ENCODE data around the gene OLIG2. TPM values are rescaled to one million over a fixed set of nuclear protein-coding genes. Genes with fewer than 3 reads are reported as not detected.
A peak's percentile ranks its signal among the peaks of the same experiment; 100 is the strongest.

Gene OLIG2
- total RNA-seq, 2 experiments from 2014 or later: not detected

GRCh38 chr21:33069994-33070743, 44.4 kb downstream of the OLIG2 start, which contains the start of gene OLIG1:
Gene OLIG1 (plus strand): TSS chr21:33070141. CDS start chr21:33070247, 106 bp downstream.
- Mint-ChIP-seq H3K9me3 (ENCODE audit: low read depth) (peaks cover 3% of the 10 kb centered on the region), H3K36me3 (ENCODE audit: low read depth) (no peaks in the 10 kb centered on the region), H3K27ac (no peak within 1 kb of the TSS), H3K4me3 (peak within 1 kb of the TSS; percentile 59), H3K27me3 (peaks cover 57% of the 10 kb centered on the region), H3K4me1 (peaks cover 8% of the 10 kb centered on the region)
- ATAC-seq (peak; percentile 85), DNase-seq (peak; percentile 68)
- POLR2A ChIA-PET: no interaction called here
- intact Hi-C loops (cut with DNase I, micrococcal nuclease): loop anchor here in 1 of 2 experiments (2.0 kb wide), 1 partner anchor 41 kb away; no protein-coding TSS in a partner anchor
- CTCF ChIA-PET: no interaction called here

GRCh38 chr21:33070744-33070997, 44.9 kb downstream of the OLIG2 start:
- Mint-ChIP-seq H3K27me3 (peaks cover 55% of the 10 kb centered on the region), H3K4me3 (no peak overlapping the region), H3K4me1 (peaks cover 8% of the 10 kb centered on the region), H3K27ac (no peak overlapping the region), H3K9me3 (ENCODE audit: low read depth) (peaks cover 3% of the 10 kb centered on the region), H3K36me3 (ENCODE audit: low read depth) (no peaks in the 10 kb centered on the region)
- ChIA-PET POLR2A (no interaction called here), CTCF (no interaction called here)
- DNase-seq (no peak), ATAC-seq (no peak)
- intact Hi-C loops (cut with DNase I, micrococcal nuclease): loop anchor here in 1 of 2 experiments (2.0 kb wide), 1 partner anchor 42 kb away; no protein-coding TSS in a partner anchor

GRCh38 chr21:33070998-33071769, 45.4 kb downstream of the OLIG2 start:
- intact Hi-C loops (cut with DNase I, micrococcal nuclease): loop anchor here (1.0 to 2.0 kb wide), 2 partner anchors 42 to 47 kb away; no protein-coding TSS in a partner anchor
- H3K27me3 Mint-ChIP-seq: peaks cover 53% of the 10 kb centered on the region
- ChIA-PET POLR2A (no interaction called here), CTCF (interaction anchor here (0.6 to 1.2 kb wide), 5 partner anchors 8 to 299 kb away, joined by 3 read pairs; no protein-coding TSS in a partner anchor)
- H3K27ac Mint-ChIP-seq: no peak overlapping the region
- peaks cover 3% of the 10 kb centered on the region for H3K9me3 Mint-ChIP-seq (ENCODE audit: low read depth)
- DNase-seq (peak; percentile 47), ATAC-seq (peak; percentile 45)
- peak overlapping the region; percentile 59 for H3K4me3 Mint-ChIP-seq
- H3K4me1 Mint-ChIP-seq: peaks cover 8% of the 10 kb centered on the region
- H3K36me3 Mint-ChIP-seq (ENCODE audit: low read depth): no peaks in the 10 kb centered on the region

GRCh38 chr21:33071770-33072306, 46.1 kb downstream of the OLIG2 start:
- CTCF ChIA-PET: interaction anchor here (0.6 to 1.2 kb wide), 7 partner anchors 9 to 298 kb away, joined by 3 read pairs; partner anchors contain the start of gene OLIG2
- DNase-seq (peak; percentile 12), ATAC-seq (no peak)
- Mint-ChIP-seq H3K27ac (no peak overlapping the region), H3K27me3 (peaks cover 47% of the 10 kb centered on the region), H3K9me3 (ENCODE audit: low read depth) (peaks cover 3% of the 10 kb centered on the region), H3K36me3 (ENCODE audit: low read depth) (no peaks in the 10 kb centered on the region), H3K4me3 (peak overlapping the region; percentile 59), H3K4me1 (peaks cover 8% of the 10 kb centered on the region)
- POLR2A ChIA-PET: no interaction called here
- intact Hi-C loops (cut with DNase I, micrococcal nuclease): loop anchor here (1.0 to 2.0 kb wide), 2 partner anchors 43 to 48 kb away; no protein-coding TSS in a partner anchor

- Mint-ChIP-seq H3K36me3 (ENCODE audit: low read depth) (no peaks in the 10 kb centered on the region), H3K27ac (no peak overlapping the region), H3K4me1 (peaks cover 8% of the 10 kb centered on the region), H3K9me3 (ENCODE audit: low read depth) (peaks cover 3% of the 10 kb centered on the region), H3K27me3 (peaks cover 45% of the 10 kb centered on the region), H3K4me3 (no peak overlapping the region)
- no peak for ATAC-seq
- CTCF ChIA-PET: no interaction called here
- DNase-seq: no peak
- intact Hi-C loops (cut with DNase I, micrococcal nuclease): no loop called here
- POLR2A ChIA-PET: no interaction called here
Measured at GRCh38 chr21:33073636-33074035, 47.9 kb downstream of the OLIG2 start.

GRCh38 chr21:33075128-33075527, 49.4 kb downstream of the OLIG2 start:
- Mint-ChIP-seq H3K27ac (no peak overlapping the region), H3K9me3 (ENCODE audit: low read depth) (no peaks in the 10 kb centered on the region), H3K4me1 (peaks cover 8% of the 10 kb centered on the region), H3K4me3 (no peak overlapping the region), H3K36me3 (ENCODE audit: low read depth) (no peaks in the 10 kb centered on the region), H3K27me3 (peaks cover 34% of the 10 kb centered on the region)
- ATAC-seq (no peak), DNase-seq (no peak)
- ChIA-PET CTCF (no interaction called here), POLR2A (no interaction called here)
- intact Hi-C loops (cut with DNase I, micrococcal nuclease): no loop called here

- POLR2A ChIA-PET: no interaction called here
- no peak overlapping the region for H3K4me3 Mint-ChIP-seq
- CTCF ChIA-PET: no interaction called here
- H3K27me3 Mint-ChIP-seq: peaks cover 34% of the 10 kb centered on the region
- peaks cover 8% of the 10 kb centered on the region for H3K4me1 Mint-ChIP-seq
- DNase-seq (no peak), ATAC-seq (no peak)
- intact Hi-C loops (cut with DNase I, micrococcal nuclease): no loop called here
- no peaks in the 10 kb centered on the region for H3K9me3 Mint-ChIP-seq (ENCODE audit: low read depth)
- no peak overlapping the region for H3K27ac Mint-ChIP-seq
- no peaks in the 10 kb centered on the region for H3K36me3 Mint-ChIP-seq (ENCODE audit: low read depth)
Measured at GRCh38 chr21:33075596-33076195, 50.0 kb downstream of the OLIG2 start.

GRCh38 chr21:33076600-33077329, 51.0 kb downstream of the OLIG2 start:
- DNase-seq (no peak), ATAC-seq (no peak)
- H3K4me3 Mint-ChIP-seq: no peak overlapping the region
- peaks cover 1% of the 10 kb centered on the region for H3K4me1 Mint-ChIP-seq
- H3K36me3 Mint-ChIP-seq (ENCODE audit: low read depth): no peaks in the 10 kb centered on the region
- peaks cover 27% of the 10 kb centered on the region for H3K27me3 Mint-ChIP-seq
- H3K27ac Mint-ChIP-seq: no peak overlapping the region
- POLR2A ChIA-PET: no interaction called here
- intact Hi-C loops (cut with DNase I, micrococcal nuclease): no loop called here
- no peaks in the 10 kb centered on the region for H3K9me3 Mint-ChIP-seq (ENCODE audit: low read depth)
- CTCF ChIA-PET: interaction anchor here (0.7 kb wide), 2 partner anchors 20 to 1121 kb away, joined by 3 to 6 read pairs; no protein-coding TSS in a partner anchor

Other genes starting within 250 kb of the OLIG2 start
- gene OLIG1, start 44.2 kb downstream of the OLIG2 start, total RNA-seq: not detected
- 10 to 100 TPM; 26.6 to 29.8 TPM for gene IFNAR2, start 204.0 kb downstream of the OLIG2 start, total RNA-seq
- gene IL10RB, start 240.4 kb downstream of the OLIG2 start, total RNA-seq: 10 to 100 TPM; 22.8 to 25.0 TPM

All from activated CD4-positive, alpha-beta T cell treated with anti-CD3 and anti-CD28 coated beads for 36 hours (primary cell).